Measurements from ENCODE around the gene SMIM10L1. TPM values are rescaled to one million over a fixed set of nuclear protein-coding genes. Genes with fewer than 3 reads are reported as not detected.

Gene SMIM10L1
- total RNA-seq, 4 donors from 2014 or later = 3.4 to 6.1 (median 4.2) TPM

- WGBS, 2 donors = 67 to 74% methylated on average over 3 of the region's 3 CpGs
- no peak within 1 kb of the TSS for H3K27ac ChIP-seq
- intact Hi-C loops (cut with DNase I) = no loop called here
- DNase-seq = no peak
- H3K4me1 ChIP-seq = peaks cover 0 to 11% (median 0%) of the 10 kb centered on the region in 3 donors
- H3K27me3 ChIP-seq = no peaks in the 10 kb centered on the region
- no peaks in the 10 kb centered on the region for H3K36me3 ChIP-seq
- H3K4me3 ChIP-seq = no peak within 1 kb of the TSS
- TF ChIP-seq POLR2A (IDR thresholded peaks at IDR 0.05) (no peak), CTCF (IDR thresholded peaks at IDR 0.05) (no peak)
- H3K9me3 ChIP-seq = no peaks in the 10 kb centered on the region
Observed at GRCh38 chr12:11134305-11134704, 36.7 kb upstream of the SMIM10L1 start, which contains the start of gene TAS2R30. Gene TAS2R30 (minus strand): TSS chr12:11134644. CDS start chr12:11134244, 400 bp downstream.

GRCh38 chr12:11136075-11136474 is 34.9 kb upstream of the SMIM10L1 start:
- Histone ChIP-seq H3K27ac (no peak overlapping the region), H3K36me3 (no peaks in the 10 kb centered on the region), H3K4me3 (no peak overlapping the region), H3K4me1 (peaks cover 0 to 11% (median 0%) of the 10 kb centered on the region in 3 donors), H3K9me3 (no peaks in the 10 kb centered on the region), H3K27me3 (no peaks in the 10 kb centered on the region)
- WGBS, 2 donors = 43 to 58% methylated on average over 2 of the region's 2 CpGs
- DNase-seq = no peak
- TF ChIP-seq CTCF (IDR thresholded peaks at IDR 0.05) (no peak), POLR2A (IDR thresholded peaks at IDR 0.05) (no peak)
- intact Hi-C loops (cut with DNase I) = no loop called here

GRCh38 chr12:11143352-11143751 is 27.6 kb upstream of the SMIM10L1 start:
- Histone ChIP-seq H3K36me3 (peaks cover 0 to 7% (median 0%) of the 10 kb centered on the region in 3 donors), H3K4me3 (no peak overlapping the region), H3K4me1 (no peaks in the 10 kb centered on the region), H3K9me3 (peaks cover 0 to 17% (median 0%) of the 10 kb centered on the region in 3 donors), H3K27me3 (no peaks in the 10 kb centered on the region), H3K27ac (no peak overlapping the region)
- intact Hi-C loops (cut with DNase I) = no loop called here
- DNase-seq = no peak
- TF ChIP-seq CTCF (IDR thresholded peaks at IDR 0.05) (no peak), POLR2A (IDR thresholded peaks at IDR 0.05) (no peak)
- 58 to 74% methylated on average over 2 of the region's 2 CpGs for WGBS, 2 donors

- Histone ChIP-seq H3K4me1 (no peaks in the 10 kb centered on the region), H3K9me3 (peaks cover 0 to 17% (median 0%) of the 10 kb centered on the region in 3 donors), H3K4me3 (no peak overlapping the region), H3K27me3 (no peaks in the 10 kb centered on the region), H3K36me3 (peaks cover 0 to 7% (median 0%) of the 10 kb centered on the region in 3 donors), H3K27ac (no peak overlapping the region)
- WGBS, 2 donors = 77 to 93% methylated on average over 4 of the region's 5 CpGs
- TF ChIP-seq POLR2A (IDR thresholded peaks at IDR 0.05) (no peak), CTCF (IDR thresholded peaks at IDR 0.05) (no peak)
- DNase-seq = no peak
- intact Hi-C loops (cut with DNase I) = no loop called here
Observed at GRCh38 chr12:11144297-11144696, 26.7 kb upstream of the SMIM10L1 start.

GRCh38 chr12:11147420-11147819 is 23.6 kb upstream of the SMIM10L1 start:
- H3K9me3 ChIP-seq = peaks cover 0 to 17% (median 0%) of the 10 kb centered on the region in 3 donors
- H3K36me3 ChIP-seq = peaks cover 0 to 7% (median 0%) of the 10 kb centered on the region in 3 donors
- no peak for DNase-seq
- H3K27me3 ChIP-seq = no peaks in the 10 kb centered on the region
- 96 to 100% methylated on average over 1 of the region's 1 CpG for WGBS, 2 donors
- TF ChIP-seq POLR2A (IDR thresholded peaks at IDR 0.05) = no peak
- no peak for TF ChIP-seq CTCF (IDR thresholded peaks at IDR 0.05)
- no peak overlapping the region for H3K27ac ChIP-seq
- no peaks in the 10 kb centered on the region for H3K4me1 ChIP-seq
- H3K4me3 ChIP-seq = no peak overlapping the region
- intact Hi-C loops (cut with DNase I) = no loop called here

Measured in esophagus squamous epithelium (tissue), 5 donors.